Esophagus squamous epithelium (tissue), 4 donors: ENCODE results near the gene GLIS1.

Source experiments
- POLR2A ChIP-seq, 4 donors: fragments of 450-650 bp; IDR thresholded peaks; one replicate each; pipeline ENCODE4 v1.6.1; 2017; ENCODE audit warnings: antibody characterized with exemption in 4 of 4, mild to moderate bottlenecking in 4 of 4, moderate library complexity in 3 of 4
- TF ChIP-seq, protein P1 (sequence below), 6 experiments: fragments of 450-650 bp in 4 of 6; fragments of 200-600 bp in 2 of 6; sonication (generic) in 2 of 6; IDR thresholded peaks; one replicate each; pipeline ENCODE4 v1.5.1; 2016 to 2019; ENCODE audit warnings: antibody characterized with exemption in 6 of 6, mild to moderate bottlenecking in 4 of 6, moderate library complexity in 4 of 6

DNA sequence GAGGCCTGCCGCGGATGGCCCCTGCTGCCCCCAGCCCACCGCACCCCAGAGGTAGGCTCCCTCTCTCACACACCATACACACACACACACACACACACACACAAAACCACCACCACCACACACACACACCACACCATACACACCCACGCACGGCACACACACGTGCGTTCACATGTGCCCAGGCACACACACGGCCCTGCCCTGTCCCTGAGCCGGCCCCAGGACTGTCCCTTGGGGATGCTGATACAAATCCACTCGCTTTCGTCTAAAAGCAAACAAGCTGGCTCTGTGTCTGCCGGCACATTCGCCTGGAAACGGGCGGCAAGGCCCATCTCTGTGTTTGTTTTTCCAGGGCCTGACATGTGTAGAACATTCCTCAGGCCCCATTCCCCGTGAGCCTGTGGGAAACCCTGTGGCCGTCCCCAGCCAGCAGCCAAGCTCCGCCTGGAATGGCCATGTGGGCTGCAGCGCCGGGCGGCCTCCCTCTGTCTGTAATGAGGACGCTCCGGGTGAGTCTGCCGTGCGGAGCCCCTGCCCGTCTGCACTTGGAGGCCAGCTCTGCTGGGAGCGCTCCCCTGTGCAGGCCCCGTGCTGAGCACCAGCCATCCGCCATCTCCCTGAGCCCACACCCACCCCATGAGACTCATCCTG, 212.4 kb downstream of the GLIS1 start:
- TF ChIP-seq, protein P1, sequence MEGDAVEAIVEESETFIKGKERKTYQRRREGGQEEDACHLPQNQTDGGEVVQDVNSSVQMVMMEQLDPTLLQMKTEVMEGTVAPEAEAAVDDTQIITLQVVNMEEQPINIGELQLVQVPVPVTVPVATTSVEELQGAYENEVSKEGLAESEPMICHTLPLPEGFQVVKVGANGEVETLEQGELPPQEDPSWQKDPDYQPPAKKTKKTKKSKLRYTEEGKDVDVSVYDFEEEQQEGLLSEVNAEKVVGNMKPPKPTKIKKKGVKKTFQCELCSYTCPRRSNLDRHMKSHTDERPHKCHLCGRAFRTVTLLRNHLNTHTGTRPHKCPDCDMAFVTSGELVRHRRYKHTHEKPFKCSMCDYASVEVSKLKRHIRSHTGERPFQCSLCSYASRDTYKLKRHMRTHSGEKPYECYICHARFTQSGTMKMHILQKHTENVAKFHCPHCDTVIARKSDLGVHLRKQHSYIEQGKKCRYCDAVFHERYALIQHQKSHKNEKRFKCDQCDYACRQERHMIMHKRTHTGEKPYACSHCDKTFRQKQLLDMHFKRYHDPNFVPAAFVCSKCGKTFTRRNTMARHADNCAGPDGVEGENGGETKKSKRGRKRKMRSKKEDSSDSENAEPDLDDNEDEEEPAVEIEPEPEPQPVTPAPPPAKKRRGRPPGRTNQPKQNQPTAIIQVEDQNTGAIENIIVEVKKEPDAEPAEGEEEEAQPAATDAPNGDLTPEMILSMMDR (IDR thresholded peaks at IDR 0.05), result no peak
- no peak for TF ChIP-seq POLR2A (IDR thresholded peaks at IDR 0.05)
